Stomach (tissue), 4 donors: ENCODE measurements around the gene GNG4.

Experiments used
- CTCF ChIP-seq, 7 experiments: fragments of 450-650 bp in 4 of 7; fragments of 200-600 bp in 3 of 7; sonication (generic) in 3 of 7; IDR thresholded peaks; one replicate each; pipeline ENCODE4 v1.5.1; 2016 to 2019; ENCODE audit warnings: antibody characterized with exemption in 7 of 7, control low read depth in 2 of 7, mild to moderate bottlenecking in 1 of 7
- EP300 ChIP-seq: sonication (generic); formaldehyde crosslinking; IDR thresholded peaks from one replicate; pipeline ENCODE4 v1.6.1; 2017; ENCODE audit warnings: antibody characterized with exemption
- POLR2A ChIP-seq, 4 donors: fragments of 450-650 bp; IDR thresholded peaks; one replicate each; pipeline ENCODE4 v1.6.1; 2016; ENCODE audit warnings: antibody characterized with exemption in 4 of 4, control low read depth in 2 of 4, mild to moderate bottlenecking in 1 of 4, moderate library complexity in 1 of 4
- POLR2AphosphoS5 ChIP-seq, 3 donors: sonication (generic); formaldehyde crosslinking; IDR thresholded peaks; one replicate each; pipeline ENCODE4 v1.6.1; 2016; ENCODE audit warnings: antibody characterized with exemption in 3 of 3

DNA sequence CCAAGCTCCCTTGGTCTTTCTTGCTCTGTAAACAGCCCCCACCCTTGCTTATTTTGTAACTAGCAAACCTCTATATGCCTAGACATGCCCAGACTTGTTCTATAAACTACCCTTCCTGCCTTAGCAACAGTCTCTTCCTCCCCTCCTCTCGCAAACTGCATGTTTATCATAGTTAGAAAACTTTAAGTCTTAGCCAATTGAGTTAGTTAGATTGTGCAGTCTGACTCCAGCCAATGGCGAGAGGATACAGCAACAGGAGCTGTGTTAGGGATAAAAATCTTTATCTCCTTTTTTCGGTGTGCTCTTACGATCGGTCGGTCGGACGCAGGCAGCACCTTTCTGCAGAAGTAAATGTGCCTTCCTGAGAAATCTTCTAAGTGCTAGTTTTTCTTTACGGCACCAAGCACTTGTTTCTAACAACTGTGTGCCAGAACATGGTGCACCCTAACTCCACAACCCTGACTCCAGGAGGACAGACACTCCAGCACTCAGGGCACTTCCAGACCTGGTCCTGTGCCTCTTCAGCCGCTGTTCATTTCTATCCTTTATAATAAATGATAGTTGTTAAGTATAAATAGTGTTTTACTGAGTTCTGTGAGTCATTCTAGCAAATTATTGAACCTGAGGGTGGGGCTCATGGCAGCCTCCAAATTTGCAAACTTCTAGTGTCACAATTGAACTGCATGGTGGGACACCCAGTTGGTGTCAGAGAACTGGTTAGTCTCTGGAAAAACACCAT is 25.7 kb upstream of the GNG4 start:
- TF ChIP-seq EP300 (no peak), CTCF (IDR thresholded peaks at IDR 0.05) (no peak), POLR2AphosphoS5 (IDR thresholded peaks at IDR 0.05) (no peak), POLR2A (IDR thresholded peaks at IDR 0.05) (no peak)
